Fibroblast of villous mesenchyme (primary cell): ENCODE measurements around the gene SLCO4A1. TPM values are rescaled to one million over a fixed set of nuclear protein-coding genes. Genes with fewer than 3 reads are reported as not detected.

Source experiments
- DNase-seq: peaks from one replicate; pipeline ENCODE4 v3.0.0-alpha.2; 2010; ENCODE audit warnings: low read depth
- H3K4me3 ChIP-seq: 2 replicates; pipeline ENCODE4 v1.5.1; 2011; ENCODE audit warnings: low read depth, mild to moderate bottlenecking, low read length
- CTCF ChIP-seq: IDR thresholded peaks from 2 replicates; pipeline ENCODE4 v1.5.1; 2012; ENCODE audit warnings: low read depth, mild to moderate bottlenecking, low read length; ENCODE audit not compliant: insufficient read depth
- total RNA-seq: library from RNA; depleted of rRNA; stranded (reverse); fragments of >200 nt; gene quantifications from 2 replicates; pipeline ENCODE4 v1.2.3, GENCODE V29; 2012

Gene SLCO4A1
- total RNA-seq, 1 donor: 3.0 TPM

- DNase-seq: no peak
- no peak for TF ChIP-seq CTCF
- no peak overlapping the region for H3K4me3 ChIP-seq
Observed at GRCh38 chr20:62692801-62693523, 50.7 kb downstream of the SLCO4A1 start.

GRCh38 chr20:62693524-62693922 is 51.2 kb downstream of the SLCO4A1 start:
- DNase-seq: no peak
- H3K4me3 ChIP-seq: no peak overlapping the region
- TF ChIP-seq CTCF: no peak

- no peak for TF ChIP-seq CTCF
- no peak for DNase-seq
- H3K4me3 ChIP-seq: no peak overlapping the region
Observed at GRCh38 chr20:62694106-62694505, 51.8 kb downstream of the SLCO4A1 start.

- TF ChIP-seq CTCF: no peak
- DNase-seq: no peak
- H3K4me3 ChIP-seq: no peak overlapping the region
Observed at GRCh38 chr20:62694868-62695267, 52.6 kb downstream of the SLCO4A1 start.

- TF ChIP-seq CTCF: no peak
- DNase-seq: no peak
- H3K4me3 ChIP-seq: no peak overlapping the region
Observed at GRCh38 chr20:62695448-62696414, 53.4 kb downstream of the SLCO4A1 start.

- no peak for DNase-seq
- TF ChIP-seq CTCF: no peak
- no peak overlapping the region for H3K4me3 ChIP-seq
Observed at GRCh38 chr20:62696434-62696957, 54.2 kb downstream of the SLCO4A1 start.
